Activated B cell treated with CpG ODN at 0.5 μM for 24 hours (primary cell): ENCODE data around the gene CCDC73. TPM values are rescaled to one million over a fixed set of nuclear protein-coding genes. Genes with fewer than 3 reads are reported as not detected.
A peak's percentile ranks its signal among the peaks of the same experiment; 100 is the strongest.

Source experiments
- ATAC-seq: fragments of 200-7000 bp; cut with Tn5 transposase; one replicate; pipeline ENCODE4 v1.10.0; 2021; ENCODE audit warnings: low read depth, mild to moderate bottlenecking, moderate library complexity
- CTCF ChIA-PET: fragments of 350-600 bp; sonication (Branson Sonifier 250); formaldehyde crosslinking; loops from one replicate; lab custom pipeline; 2021; ENCODE audit warnings: antibody characterized with exemption; lab: Charles Lee
- POLR2A ChIA-PET: fragments of 350-600 bp; sonication (Branson Sonifier 250); formaldehyde crosslinking; loops from one replicate; lab custom pipeline; 2021; ENCODE audit warnings: antibody characterized with exemption; lab: Charles Lee
- DNase-seq: peaks from one replicate; pipeline ENCODE4 v3.0.0; 2022
- H3K27ac Mint-ChIP-seq: one replicate; pipeline ENCODE4 v1.8.0; 2020; ENCODE audit warnings: mixed read lengths
- H3K27me3 Mint-ChIP-seq: one replicate; pipeline ENCODE4 v1.8.0; 2021; ENCODE audit warnings: mixed read lengths
- H3K36me3 Mint-ChIP-seq: one replicate; pipeline ENCODE4 v1.8.0; 2021; ENCODE audit warnings: low read depth, mixed read lengths
- H3K4me1 Mint-ChIP-seq: one replicate; pipeline ENCODE4 v1.8.0; 2021; ENCODE audit warnings: mixed read lengths
- H3K4me3 Mint-ChIP-seq: one replicate; pipeline ENCODE4 v1.8.0; 2020; ENCODE audit warnings: mild to moderate bottlenecking, mixed read lengths
- H3K9me3 Mint-ChIP-seq: one replicate; pipeline ENCODE4 v1.8.0; 2020; ENCODE audit warnings: mixed read lengths
- intact Hi-C: fragments of 100-400 bp; cut with micrococcal nuclease; formaldehyde crosslinking; loops from one replicate; pipeline ENCODE4 v1.15.1; 2024
- total RNA-seq: library from RNA; stranded (reverse); gene quantifications from 2 replicates; pipeline ENCODE4 v1.2.3, GENCODE V29; 2022
- TF ChIP-seq, protein P1 (sequence below): fragments of 200-600 bp; IDR thresholded peaks from one replicate; pipeline ENCODE4 v1.8.0; 2022; ENCODE audit warnings: antibody characterized with exemption, mild to moderate bottlenecking

Gene CCDC73
- total RNA-seq, 1 donor from 2014 or later = 0.07 TPM

GRCh38 chr11:32817181-32817851 is 22.9 kb upstream of the CCDC73 start:
- ATAC-seq (no peak), DNase-seq (no peak)
- CTCF ChIA-PET = no interaction called here
- Mint-ChIP-seq H3K4me1 (no peaks in the 10 kb centered on the region), H3K4me3 (no peak overlapping the region), H3K36me3 (no peaks in the 10 kb centered on the region), H3K27me3 (no peaks in the 10 kb centered on the region), H3K27ac (no peak overlapping the region), H3K9me3 (no peaks in the 10 kb centered on the region)
- POLR2A ChIA-PET = no interaction called here
- intact Hi-C loops = no loop called here
- TF ChIP-seq, protein P1, sequence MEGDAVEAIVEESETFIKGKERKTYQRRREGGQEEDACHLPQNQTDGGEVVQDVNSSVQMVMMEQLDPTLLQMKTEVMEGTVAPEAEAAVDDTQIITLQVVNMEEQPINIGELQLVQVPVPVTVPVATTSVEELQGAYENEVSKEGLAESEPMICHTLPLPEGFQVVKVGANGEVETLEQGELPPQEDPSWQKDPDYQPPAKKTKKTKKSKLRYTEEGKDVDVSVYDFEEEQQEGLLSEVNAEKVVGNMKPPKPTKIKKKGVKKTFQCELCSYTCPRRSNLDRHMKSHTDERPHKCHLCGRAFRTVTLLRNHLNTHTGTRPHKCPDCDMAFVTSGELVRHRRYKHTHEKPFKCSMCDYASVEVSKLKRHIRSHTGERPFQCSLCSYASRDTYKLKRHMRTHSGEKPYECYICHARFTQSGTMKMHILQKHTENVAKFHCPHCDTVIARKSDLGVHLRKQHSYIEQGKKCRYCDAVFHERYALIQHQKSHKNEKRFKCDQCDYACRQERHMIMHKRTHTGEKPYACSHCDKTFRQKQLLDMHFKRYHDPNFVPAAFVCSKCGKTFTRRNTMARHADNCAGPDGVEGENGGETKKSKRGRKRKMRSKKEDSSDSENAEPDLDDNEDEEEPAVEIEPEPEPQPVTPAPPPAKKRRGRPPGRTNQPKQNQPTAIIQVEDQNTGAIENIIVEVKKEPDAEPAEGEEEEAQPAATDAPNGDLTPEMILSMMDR = no peak

DNA sequence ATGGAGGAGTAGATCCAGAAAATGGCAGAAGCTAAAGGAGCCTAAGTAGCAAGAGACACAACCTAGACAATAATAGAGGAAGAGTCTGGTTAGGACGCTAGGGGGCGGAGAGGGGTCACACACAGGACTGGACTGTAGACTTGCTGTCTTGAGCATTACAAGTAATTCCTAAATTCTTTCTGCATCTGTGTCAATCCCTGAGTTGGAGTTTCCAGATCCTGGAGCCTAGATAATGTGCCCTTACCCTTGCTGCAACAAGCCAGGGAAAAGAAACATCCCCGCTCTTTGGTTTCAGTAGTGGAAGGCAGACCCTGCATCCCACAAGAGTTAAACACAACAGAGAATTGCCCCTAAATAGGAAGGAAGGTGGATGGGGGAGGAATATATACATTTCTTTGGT is 14.9 kb upstream of the CCDC73 start:
- no peaks in the 10 kb centered on the region for H3K36me3 Mint-ChIP-seq
- DNase-seq (no peak), ATAC-seq (peak; percentile 66)
- H3K9me3 Mint-ChIP-seq = no peaks in the 10 kb centered on the region
- no peak overlapping the region for H3K27ac Mint-ChIP-seq
- ChIA-PET CTCF (interaction anchor here (0.8 to 2.8 kb wide), 3 partner anchors 254 to 259 kb away, joined by 3 to 16 read pairs (median 5); no protein-coding TSS in a partner anchor), POLR2A (no interaction called here)
- no peaks in the 10 kb centered on the region for H3K4me1 Mint-ChIP-seq
- H3K27me3 Mint-ChIP-seq = no peaks in the 10 kb centered on the region
- H3K4me3 Mint-ChIP-seq = no peak overlapping the region
- intact Hi-C loops = loop anchor here (1.0 to 10.0 kb wide), 3 partner anchors 151 to 1015 kb away; no protein-coding TSS in a partner anchor
- TF ChIP-seq, protein P1 = no peak

DNA sequence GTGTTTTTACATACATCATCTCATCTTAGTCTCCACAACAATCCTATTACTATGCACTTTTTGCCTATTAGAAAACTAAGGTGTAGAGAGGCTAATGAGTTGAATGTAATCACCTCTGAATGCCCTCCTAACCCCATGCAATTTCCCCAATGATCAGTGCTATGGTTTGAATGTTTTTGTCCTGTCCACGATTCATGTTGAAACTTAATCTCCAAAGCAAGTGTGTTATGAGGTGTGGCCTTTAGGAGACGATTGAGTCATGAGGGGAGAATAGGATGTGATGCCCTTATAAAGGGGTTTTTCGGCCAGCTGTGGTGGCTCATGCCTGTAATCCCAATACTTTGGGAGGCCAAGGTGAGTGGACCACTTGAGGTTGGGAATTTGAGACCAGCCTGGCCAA is 2.0 kb upstream of the CCDC73 start:
- POLR2A ChIA-PET = no interaction called here
- intact Hi-C loops = loop anchor here (10.0 kb wide), 1 partner anchor 212 kb away; the partner anchor contains the start of gene EIF3M
- ATAC-seq = no peak
- no peaks in the 10 kb centered on the region for H3K36me3 Mint-ChIP-seq
- H3K27me3 Mint-ChIP-seq = no peaks in the 10 kb centered on the region
- DNase-seq = no peak
- H3K27ac Mint-ChIP-seq = no peak overlapping the region
- H3K9me3 Mint-ChIP-seq = no peaks in the 10 kb centered on the region
- TF ChIP-seq, protein P1 = no peak
- peaks cover 6% of the 10 kb centered on the region for H3K4me1 Mint-ChIP-seq
- CTCF ChIA-PET = no interaction called here
- H3K4me3 Mint-ChIP-seq = no peak overlapping the region

GRCh38 chr11:32792948-32793475 is 1.4 kb downstream of the CCDC73 start:
- Mint-ChIP-seq H3K4me1 (peaks cover 6% of the 10 kb centered on the region), H3K36me3 (no peaks in the 10 kb centered on the region), H3K4me3 (peak overlapping the region; percentile 15), H3K27me3 (no peaks in the 10 kb centered on the region), H3K9me3 (no peaks in the 10 kb centered on the region), H3K27ac (no peak overlapping the region)
- peak; percentile 30 for DNase-seq
- peak; percentile 62 for ATAC-seq
- ChIA-PET POLR2A (no interaction called here), CTCF (interaction anchor here (1.0 to 3.3 kb wide), 4 partner anchors 33 to 470 kb away, joined by 3 to 23 read pairs (median 6); no protein-coding TSS in a partner anchor)
- TF ChIP-seq, protein P1 = peak; percentile 62
- intact Hi-C loops = loop anchor here (1.0 to 10.0 kb wide), 3 partner anchors 44 to 208 kb away; partner anchors contain the start of gene EIF3M
